B cell (primary cell): Measurements from ENCODE around the gene HLCS. TPM values are rescaled to one million over a fixed set of nuclear protein-coding genes. Genes with fewer than 3 reads are reported as not detected.

Experiments used
- ATAC-seq: fragments of 200-7000 bp; cut with Tn5 transposase; one replicate; pipeline ENCODE4 v1.10.0; 2021; ENCODE audit warnings: low read depth, mild to moderate bottlenecking, moderate number of reproducible peaks, moderate library complexity
- CTCF ChIA-PET: fragments of 350-600 bp; sonication (Branson Sonifier 250); formaldehyde crosslinking; loops from one replicate; lab custom pipeline; 2021; ENCODE audit warnings: antibody characterized with exemption, inconsistent platforms; lab: Charles Lee
- POLR2A ChIA-PET: fragments of 350-600 bp; sonication (Branson Sonifier 250); formaldehyde crosslinking; loops from one replicate; lab custom pipeline; 2021; ENCODE audit warnings: antibody characterized with exemption; lab: Charles Lee
- DNase-seq: peaks from one replicate; pipeline ENCODE4 v3.0.0; 2013
- H2AFZ ChIP-seq: 2 replicates; pipeline ENCODE4 v1.6.1; 2012; ENCODE audit warnings: mild to moderate bottlenecking, low read depth, low read length; ENCODE audit not compliant: insufficient read depth, poor library complexity, severe bottlenecking
- H3K27ac ChIP-seq, 2 donors: 1 replicate in 1 of 2; 2 replicates in 1 of 2; pipeline ENCODE4 v1.5.1; 2012 to 2013; ENCODE audit warnings: low read length in 2 of 2, mild to moderate bottlenecking in 2 of 2, moderate library complexity in 1 of 2
- H3K27me3 ChIP-seq, 4 experiments: fragments of 200-600 bp in 1 of 4; sonication (generic) in 1 of 4; replicated peaks in 1 of 4; 1 replicate in 2 of 4; 2 replicates in 2 of 4; pipeline versions ENCODE4 v1.6.1 to v1.7.0; 2013 to 2016; ENCODE audit warnings: low read length in 3 of 4, mild to moderate bottlenecking in 2 of 4, mixed read lengths in 1 of 4, moderate library complexity in 1 of 4; ENCODE audit not compliant: insufficient read depth in 4 of 4, control insufficient read depth in 3 of 4; ENCODE audit errors: control extremely low read depth in 1 of 4
- H3K36me3 ChIP-seq, 2 experiments: replicated peaks in 1 of 2; 1 replicate in 1 of 2; 2 replicates in 1 of 2; pipeline versions ENCODE4 v1.6.1 to v1.7.1; 2013; ENCODE audit warnings: low read length in 1 of 2; ENCODE audit not compliant: insufficient read depth in 2 of 2, control insufficient read depth in 1 of 2; ENCODE audit errors: control extremely low read depth in 1 of 2, extremely low read depth in 1 of 2
- H3K4me1 ChIP-seq, 2 donors: fragments of 200-600 bp in 1 of 2; sonication (generic) in 1 of 2; 1 replicate in 1 of 2; 2 replicates in 1 of 2; pipeline versions ENCODE4 v1.5.1 to v1.6.1; 2013 to 2017; ENCODE audit warnings: low read length in 2 of 2; ENCODE audit not compliant: control insufficient read depth in 2 of 2, insufficient read depth in 2 of 2
- H3K4me2 ChIP-seq: replicated peaks from 2 replicates; pipeline ENCODE3; 2012; ENCODE audit warnings: mild to moderate bottlenecking, low read depth, low read length; ENCODE audit not compliant: poor library complexity, severe bottlenecking
- H3K4me3 ChIP-seq, 5 experiments: fragments of 200-600 bp in 1 of 5; sonication (generic) in 1 of 5; 1 replicate in 3 of 5; 2 replicates in 2 of 5; pipeline versions ENCODE4 v1.5.1 to v1.7.0; 2011 to 2016; ENCODE audit warnings: low read length in 4 of 5, mild to moderate bottlenecking in 4 of 5, low read depth in 2 of 5, control low read depth in 1 of 5, moderate library complexity in 1 of 5; ENCODE audit not compliant: insufficient read depth in 1 of 5; ENCODE audit errors: control extremely low read depth in 1 of 5, extremely low read depth in 1 of 5
- H3K79me2 ChIP-seq: fragments of 200-600 bp; sonication (generic); one replicate; pipeline ENCODE4 v1.6.0; 2016; ENCODE audit warnings: low read length; ENCODE audit not compliant: control insufficient read depth, insufficient read depth
- H3K9ac ChIP-seq: fragments of 200-600 bp; sonication (generic); 2 replicates; pipeline ENCODE4 v1.6.1; 2017; ENCODE audit warnings: mild to moderate bottlenecking, low read length, moderate library complexity
- H3K9me3 ChIP-seq, 3 donors: one replicate each; pipeline versions ENCODE4 v1.6.1 to v1.7.1; 2013; ENCODE audit warnings: low read length in 2 of 3; ENCODE audit not compliant: control insufficient read depth in 2 of 3, insufficient read depth in 1 of 3; ENCODE audit errors: control extremely low read depth in 1 of 3
- H4K20me1 ChIP-seq: 2 replicates; pipeline ENCODE4 v1.6.0; 2012; ENCODE audit warnings: mild to moderate bottlenecking, low read length; ENCODE audit not compliant: insufficient read depth, control insufficient read depth, poor library complexity, severe bottlenecking
- H3K27ac Mint-ChIP-seq: one replicate; pipeline ENCODE4 v1.8.0; 2021; ENCODE audit warnings: mixed read lengths
- H3K27me3 Mint-ChIP-seq: one replicate; pipeline ENCODE4 v1.8.0; 2021; ENCODE audit warnings: mixed read lengths
- H3K4me1 Mint-ChIP-seq: one replicate; pipeline ENCODE4 v1.8.0; 2021; ENCODE audit warnings: mixed read lengths
- H3K4me3 Mint-ChIP-seq: one replicate; pipeline ENCODE4 v1.8.0; 2021; ENCODE audit warnings: mixed read lengths
- H3K9me3 Mint-ChIP-seq: one replicate; pipeline ENCODE4 v1.8.0; 2022; ENCODE audit warnings: mixed read lengths; ENCODE audit not compliant: insufficient read depth
- CTCF ChIP-seq: fragments of 200-600 bp; IDR thresholded peaks from one replicate; pipeline ENCODE4 v1.8.0; 2022; ENCODE audit warnings: antibody characterized with exemption, mild to moderate bottlenecking
- EZH2 ChIP-seq: IDR thresholded peaks from 2 replicates; pipeline ENCODE4 v1.6.1; 2012; ENCODE audit warnings: borderline replicate concordance, low read depth, mild to moderate bottlenecking, moderate library complexity, low read length; ENCODE audit not compliant: insufficient read depth, poor library complexity, severe bottlenecking
- WGBS: methylation state at CpG from one replicate; pipeline ENCODE4 v1.1.5; 2013; ENCODE audit warnings: missing lambda C conversion rate; ENCODE audit not compliant: insufficient coverage; 5-methylcytosine and 5-hydroxymethylcytosine counted together
- intact Hi-C: fragments of 100-400 bp; cut with micrococcal nuclease; formaldehyde crosslinking; loops from one replicate; pipeline ENCODE4 v1.10.0; 2022
- polyA plus RNA-seq: library from polyadenylated mRNA; depleted of rRNA; stranded (reverse); fragments of >200 nt; gene quantifications from 2 replicates; pipeline ENCODE4 v1.2.3, GENCODE V29; 2012
- total RNA-seq, 2 donors: library from RNA; stranded (reverse); fragments of 120-200 nt in 1 of 2; gene quantifications; 1 replicate in 1 of 2; 2 replicates in 1 of 2; pipeline versions ENCODE4 v1.2.3 to v1.2.4, GENCODE V29; 2013 to 2022

HLCS gene
- total and polyA plus RNA-seq, 2 donors (not counting 1 experiment from before 2014, with no cell fraction given): 4.4 to 14.7 TPM

GRCh38 chr21:36985751-36986594 is 19.5 kb upstream of the HLCS start:
- no peak overlapping the region for H3K4me2 ChIP-seq
- no peak overlapping the region for H3K4me3 ChIP-seq
- peaks cover 14% of the 10 kb centered on the region for H3K4me1 Mint-ChIP-seq
- H3K4me3 Mint-ChIP-seq: no peak overlapping the region
- H3K27ac Mint-ChIP-seq: no peak overlapping the region
- H2AFZ ChIP-seq: no peak overlapping the region
- intact Hi-C loops: no loop called here
- TF ChIP-seq CTCF: no peak
- no peak for TF ChIP-seq EZH2
- POLR2A ChIA-PET: no interaction called here
- CTCF ChIA-PET: interaction anchor here (0.6 to 0.7 kb wide), 3 partner anchors 60 to 451 kb away, joined by 3 read pairs; no protein-coding TSS in a partner anchor
- H3K27ac ChIP-seq: no peak overlapping the region
- H3K79me2 ChIP-seq: no peaks in the 10 kb centered on the region
- H3K4me1 ChIP-seq: peaks cover 2 to 13% of the 10 kb centered on the region in 2 donors
- WGBS: 91% methylated on average over 4 of the region's 9 CpGs
- peaks cover 0 to 5% (median 2%) of the 10 kb centered on the region in 4 experiments for H3K27me3 ChIP-seq
- no peak overlapping the region for H3K9ac ChIP-seq
- H3K36me3 ChIP-seq: no peaks in the 10 kb centered on the region
- ATAC-seq: no peak
- DNase-seq: no peak
- H3K9me3 Mint-ChIP-seq: no peaks in the 10 kb centered on the region
- no peaks in the 10 kb centered on the region for H3K27me3 Mint-ChIP-seq
- no peaks in the 10 kb centered on the region for H3K9me3 ChIP-seq
- no peaks in the 10 kb centered on the region for H4K20me1 ChIP-seq
